H9 (cell line): Measurements from ENCODE around the gene CMTM2. TPM values are rescaled to one million over a fixed set of nuclear protein-coding genes. Genes with fewer than 3 reads are reported as not detected.

Experiments used
- DNase-seq: peaks from one replicate; pipeline ENCODE4 v3.0.0-alpha.2; 2017
- H2AFZ ChIP-seq: one replicate; pipeline ENCODE4 v1.6.1; 2013; ENCODE audit warnings: mild to moderate bottlenecking, low read length, control low read depth, moderate library complexity
- H2AK5ac ChIP-seq: 2 replicates; pipeline ENCODE4 v1.6.1; 2013; ENCODE audit warnings: low read length, control low read depth, mixed read lengths; ENCODE audit not compliant: insufficient read length
- H2BK120ac ChIP-seq: one replicate; pipeline ENCODE4 v1.6.1; 2013; ENCODE audit warnings: low read depth, mild to moderate bottlenecking, low read length, control low read depth, inconsistent platforms; ENCODE audit not compliant: poor library complexity, severe bottlenecking
- H2BK12ac ChIP-seq: 2 replicates; pipeline ENCODE4 v1.6.1; 2013; ENCODE audit warnings: low read length, control low read depth, mixed read lengths, low read depth; ENCODE audit not compliant: insufficient read length
- H2BK15ac ChIP-seq: 2 replicates; pipeline ENCODE4 v1.6.1; 2013; ENCODE audit warnings: low read depth, low read length, control low read depth
- H2BK20ac ChIP-seq: one replicate; pipeline ENCODE4 v1.6.1; 2013; ENCODE audit warnings: low read depth, mild to moderate bottlenecking, low read length, control low read depth, inconsistent platforms; ENCODE audit not compliant: poor library complexity, severe bottlenecking
- H2BK5ac ChIP-seq: 2 replicates; pipeline ENCODE4 v1.6.1; 2013; ENCODE audit warnings: low read length, control low read depth, mixed read lengths; ENCODE audit not compliant: insufficient read length
- H3K14ac ChIP-seq: 2 replicates; pipeline ENCODE4 v1.6.1; 2013; ENCODE audit warnings: low read length, control low read depth; ENCODE audit not compliant: insufficient read depth
- H3K18ac ChIP-seq: 2 replicates; pipeline ENCODE4 v1.6.1; 2013; ENCODE audit warnings: low read depth, mild to moderate bottlenecking, mixed read lengths, low read length, control low read depth; ENCODE audit not compliant: insufficient read length
- H3K23ac ChIP-seq: 2 replicates; pipeline ENCODE4 v1.6.1; 2013; ENCODE audit warnings: low read length, control low read depth, mixed read lengths, low read depth; ENCODE audit not compliant: insufficient read length
- H3K23me2 ChIP-seq: 2 replicates; pipeline ENCODE4 v1.6.1; 2013; ENCODE audit warnings: low read depth, mild to moderate bottlenecking, mixed read lengths, low read length, control low read depth; ENCODE audit not compliant: insufficient read length, poor library complexity, severe bottlenecking
- H3K27ac ChIP-seq: 2 replicates; pipeline ENCODE4 v1.5.1; 2013; ENCODE audit warnings: low read length, control low read depth, mixed read lengths, low read depth; ENCODE audit not compliant: insufficient read length
- H3K27me3 ChIP-seq: 2 replicates; pipeline ENCODE4 v1.6.1; 2013; ENCODE audit warnings: low read length, control low read depth, inconsistent platforms; ENCODE audit not compliant: insufficient read depth
- H3K4ac ChIP-seq: 2 replicates; pipeline ENCODE4 v1.6.1; 2013; ENCODE audit warnings: low read depth, mild to moderate bottlenecking, control low read depth, inconsistent platforms, low read length, moderate library complexity
- H3K4me1 ChIP-seq: 2 replicates; pipeline ENCODE4 v1.6.1; 2013; ENCODE audit warnings: low read length, control low read depth, inconsistent platforms; ENCODE audit not compliant: insufficient read depth
- H3K4me2 ChIP-seq: 2 replicates; pipeline ENCODE4 v1.6.1; 2013; ENCODE audit warnings: low read length, control low read depth, mixed read lengths; ENCODE audit not compliant: insufficient read length, insufficient read depth
- H3K56ac ChIP-seq: 2 replicates; pipeline ENCODE4 v1.6.1; 2013; ENCODE audit warnings: low read depth, mild to moderate bottlenecking, mixed read lengths, low read length, control low read depth; ENCODE audit not compliant: insufficient read length
- H3K79me1 ChIP-seq: 2 replicates; pipeline ENCODE4 v1.6.1; 2013; ENCODE audit warnings: low read depth, mild to moderate bottlenecking, moderate library complexity, low read length, control low read depth, inconsistent platforms; ENCODE audit not compliant: insufficient read depth, poor library complexity, severe bottlenecking
- H3K79me2 ChIP-seq: 2 replicates; pipeline ENCODE4 v1.6.1; 2013; ENCODE audit warnings: low read length, control low read depth, inconsistent platforms; ENCODE audit not compliant: insufficient read depth
- H3K9ac ChIP-seq: 2 replicates; pipeline ENCODE4 v1.6.1; 2013; ENCODE audit warnings: low read length, control low read depth, mixed read lengths; ENCODE audit not compliant: insufficient read length; ENCODE audit errors: extremely low read depth
- H3K9me3 ChIP-seq: one replicate; pipeline ENCODE4 v1.6.1; 2013; ENCODE audit warnings: low read depth, low read length, inconsistent platforms; ENCODE audit not compliant: control insufficient read depth
- H3T11ph ChIP-seq: one replicate; pipeline ENCODE4 v1.6.1; 2013; ENCODE audit warnings: mild to moderate bottlenecking, low read length, control low read depth, inconsistent platforms
- H4K20me1 ChIP-seq: one replicate; pipeline ENCODE4 v1.6.1; 2013; ENCODE audit not compliant: control insufficient read depth, insufficient read length, insufficient read depth
- H4K5ac ChIP-seq: 2 replicates; pipeline ENCODE4 v1.6.1; 2013; ENCODE audit warnings: low read depth, mild to moderate bottlenecking, mixed read lengths, low read length, control low read depth; ENCODE audit not compliant: insufficient read length
- H4K8ac ChIP-seq: replicated peaks from 2 replicates; pipeline ENCODE4 v1.6.1; 2013; ENCODE audit warnings: low read length, control low read depth, mixed read lengths, low read depth; ENCODE audit not compliant: insufficient read length
- H4K91ac ChIP-seq: 2 replicates; pipeline ENCODE4 v1.6.1; 2013; ENCODE audit warnings: low read depth, mild to moderate bottlenecking, moderate library complexity, mixed read lengths, low read length, control low read depth; ENCODE audit not compliant: insufficient read length
- H3K27ac Mint-ChIP-seq, 3 experiments: 2 replicates in 2 of 3; 3 replicates in 1 of 3; pipeline ENCODE4 v1.8.0; 2020 to 2021; ENCODE audit warnings: mixed read lengths in 3 of 3, mild to moderate bottlenecking in 1 of 3, moderate library complexity in 1 of 3
- H3K27me3 Mint-ChIP-seq: 2 replicates; pipeline ENCODE4 v1.8.0; 2021; ENCODE audit warnings: low read depth, mild to moderate bottlenecking, moderate library complexity, mixed read lengths
- H3K36me3 Mint-ChIP-seq, 3 experiments: 2 replicates in 2 of 3; 3 replicates in 1 of 3; pipeline ENCODE4 v1.8.0; 2020 to 2021; ENCODE audit warnings: low read depth in 3 of 3, mixed read lengths in 3 of 3; ENCODE audit not compliant: insufficient read depth in 1 of 3
- H3K4me1 Mint-ChIP-seq, 2 experiments: 2 replicates each; pipeline ENCODE4 v1.8.0; 2020; ENCODE audit warnings: mixed read lengths in 2 of 2
- H3K4me3 Mint-ChIP-seq, 2 experiments: 2 replicates in 1 of 2; 3 replicates in 1 of 2; pipeline ENCODE4 v1.8.0; 2020 to 2021; ENCODE audit warnings: mild to moderate bottlenecking in 2 of 2, mixed read lengths in 2 of 2, moderate library complexity in 1 of 2
- H3K9me3 Mint-ChIP-seq, 2 experiments: 2 replicates in 1 of 2; 3 replicates in 1 of 2; pipeline ENCODE4 v1.8.0; 2020; ENCODE audit warnings: mild to moderate bottlenecking in 2 of 2, mixed read lengths in 2 of 2, moderate library complexity in 1 of 2
- WGBS: extraction: QIAGEN DNeasy Blood & Tissue Kit; methylation state at CpG from one replicate; pipeline ENCODE4 v1.1.7; 2013; ENCODE audit warnings: missing lambda C conversion rate, low lambda C conversion rate, mixed read lengths; ENCODE audit not compliant: insufficient read length; ENCODE audit errors: extremely low coverage; 5-methylcytosine and 5-hydroxymethylcytosine counted together
- total RNA-seq: library from RNA; stranded (reverse); gene quantifications from 2 replicates; pipeline ENCODE4 v1.2.1, GENCODE V29; 2021
- TF ChIP-seq, protein P1 (sequence below): fragments of 200-600 bp; sonication (generic); conservative IDR thresholded peaks from 3 replicates; pipeline ENCODE4 v1.8.0; 2021; ENCODE audit warnings: antibody characterized with exemption, mild to moderate bottlenecking

CMTM2 gene
- total RNA-seq, 1 experiment from 2014 or later = not detected

DNA sequence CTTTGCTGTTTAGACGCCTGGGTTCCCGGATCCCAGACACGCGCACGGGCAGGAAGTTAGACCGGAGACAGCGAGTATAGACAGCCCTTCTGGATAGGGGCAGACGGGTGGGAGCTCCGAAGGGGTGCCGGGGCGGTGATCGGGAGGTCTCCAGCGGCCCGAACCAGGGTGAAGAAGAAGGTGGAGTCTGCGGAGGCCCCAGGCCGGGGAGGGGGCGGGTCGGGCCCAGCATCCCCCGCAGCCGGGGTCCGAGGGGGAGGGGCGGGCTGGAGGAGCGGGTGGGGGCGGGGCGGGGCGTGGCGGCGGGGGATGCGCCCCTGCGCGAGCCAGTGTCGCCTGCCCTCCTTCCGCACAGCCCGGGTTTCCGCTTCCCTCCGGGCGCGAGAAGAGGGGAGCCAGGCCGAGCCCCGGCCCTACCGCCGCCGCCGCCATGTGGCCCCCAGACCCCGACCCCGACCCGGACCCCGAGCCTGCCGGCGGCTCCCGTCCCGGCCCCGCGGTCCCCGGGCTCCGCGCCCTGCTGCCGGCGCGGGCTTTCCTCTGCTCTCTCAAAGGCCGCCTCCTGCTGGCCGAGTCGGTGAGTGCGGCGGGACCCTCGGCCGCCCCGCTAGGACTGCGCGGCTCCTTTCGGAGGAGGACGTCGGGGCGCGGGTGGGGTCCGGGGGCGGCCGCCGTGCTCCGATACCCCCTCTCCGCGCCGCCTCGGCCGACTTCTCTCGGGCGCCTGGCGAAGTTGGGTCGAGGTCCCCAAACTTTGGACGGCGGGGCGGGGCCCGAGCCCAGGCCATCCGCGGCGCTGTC lies 25.3 kb downstream of the CMTM2 start, which contains the start of gene CMTM3:
Gene CMTM3, plus strand, starts transcription at position 329 of the 801 bp plus-strand sequence. Its CDS starts 102 bp downstream, at position 431.
- H3K27ac Mint-ChIP-seq = peak within 1 kb of the TSS; percentile 83 to 98 (median 97)
- no peak within 1 kb of the TSS for H4K5ac ChIP-seq
- no peak within 1 kb of the TSS for H3K4ac ChIP-seq

More for the DNA sequence above, 25.3 kb downstream of the CMTM2 start, which contains the start of gene CMTM3:
- no peak within 1 kb of the TSS for H4K8ac ChIP-seq
- H3K23ac ChIP-seq = no peak within 1 kb of the TSS
- H3K79me2 ChIP-seq = no peaks in the 10 kb centered on the region
- peak within 1 kb of the TSS; percentile 86 for H3K18ac ChIP-seq
- H3K56ac ChIP-seq = no peak within 1 kb of the TSS
- peaks cover 11% of the 10 kb centered on the region for H3K23me2 ChIP-seq
- TF ChIP-seq, protein P1, sequence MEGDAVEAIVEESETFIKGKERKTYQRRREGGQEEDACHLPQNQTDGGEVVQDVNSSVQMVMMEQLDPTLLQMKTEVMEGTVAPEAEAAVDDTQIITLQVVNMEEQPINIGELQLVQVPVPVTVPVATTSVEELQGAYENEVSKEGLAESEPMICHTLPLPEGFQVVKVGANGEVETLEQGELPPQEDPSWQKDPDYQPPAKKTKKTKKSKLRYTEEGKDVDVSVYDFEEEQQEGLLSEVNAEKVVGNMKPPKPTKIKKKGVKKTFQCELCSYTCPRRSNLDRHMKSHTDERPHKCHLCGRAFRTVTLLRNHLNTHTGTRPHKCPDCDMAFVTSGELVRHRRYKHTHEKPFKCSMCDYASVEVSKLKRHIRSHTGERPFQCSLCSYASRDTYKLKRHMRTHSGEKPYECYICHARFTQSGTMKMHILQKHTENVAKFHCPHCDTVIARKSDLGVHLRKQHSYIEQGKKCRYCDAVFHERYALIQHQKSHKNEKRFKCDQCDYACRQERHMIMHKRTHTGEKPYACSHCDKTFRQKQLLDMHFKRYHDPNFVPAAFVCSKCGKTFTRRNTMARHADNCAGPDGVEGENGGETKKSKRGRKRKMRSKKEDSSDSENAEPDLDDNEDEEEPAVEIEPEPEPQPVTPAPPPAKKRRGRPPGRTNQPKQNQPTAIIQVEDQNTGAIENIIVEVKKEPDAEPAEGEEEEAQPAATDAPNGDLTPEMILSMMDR = peak; percentile 85
- H4K20me1 ChIP-seq = no peaks in the 10 kb centered on the region
- H3K4me3 Mint-ChIP-seq = peak within 1 kb of the TSS; percentile 79 to 91
- peaks cover 9% of the 10 kb centered on the region for H3K27me3 Mint-ChIP-seq
- peak within 1 kb of the TSS; percentile 55 for H3K9ac ChIP-seq
- no peak within 1 kb of the TSS for H3T11ph ChIP-seq
- H3K27me3 ChIP-seq = no peaks in the 10 kb centered on the region
- no peaks in the 10 kb centered on the region for H3K9me3 ChIP-seq
- H3K14ac ChIP-seq = peak within 1 kb of the TSS; percentile 86
- no peak within 1 kb of the TSS for H2BK12ac ChIP-seq
- peak within 1 kb of the TSS; percentile 82 for H3K4me2 ChIP-seq
- no peak within 1 kb of the TSS for H4K91ac ChIP-seq
- no peak within 1 kb of the TSS for H2BK120ac ChIP-seq
- peaks cover 20 to 31% of the 10 kb centered on the region in 2 experiments for H3K4me1 Mint-ChIP-seq
- no peak within 1 kb of the TSS for H2BK20ac ChIP-seq
- no peak within 1 kb of the TSS for H2BK5ac ChIP-seq
- no peak within 1 kb of the TSS for H3K27ac ChIP-seq
- no CpG with 5 or more reads among the region's 96 CpGs for WGBS
- no peaks in the 10 kb centered on the region for H3K79me1 ChIP-seq
- H3K9me3 Mint-ChIP-seq = no peaks in the 10 kb centered on the region
- no peak within 1 kb of the TSS for H2AFZ ChIP-seq
- no peak within 1 kb of the TSS for H2AK5ac ChIP-seq
- peaks cover 0 to 9% (median 1%) of the 10 kb centered on the region in 3 experiments; a peak in 5 of 7 replicates for H3K36me3 Mint-ChIP-seq
- peak; percentile 86 for DNase-seq
- H2BK15ac ChIP-seq = no peak within 1 kb of the TSS
- H3K4me1 ChIP-seq = no peaks in the 10 kb centered on the region
